ENCODE data around the gene MDM4.

DNA sequence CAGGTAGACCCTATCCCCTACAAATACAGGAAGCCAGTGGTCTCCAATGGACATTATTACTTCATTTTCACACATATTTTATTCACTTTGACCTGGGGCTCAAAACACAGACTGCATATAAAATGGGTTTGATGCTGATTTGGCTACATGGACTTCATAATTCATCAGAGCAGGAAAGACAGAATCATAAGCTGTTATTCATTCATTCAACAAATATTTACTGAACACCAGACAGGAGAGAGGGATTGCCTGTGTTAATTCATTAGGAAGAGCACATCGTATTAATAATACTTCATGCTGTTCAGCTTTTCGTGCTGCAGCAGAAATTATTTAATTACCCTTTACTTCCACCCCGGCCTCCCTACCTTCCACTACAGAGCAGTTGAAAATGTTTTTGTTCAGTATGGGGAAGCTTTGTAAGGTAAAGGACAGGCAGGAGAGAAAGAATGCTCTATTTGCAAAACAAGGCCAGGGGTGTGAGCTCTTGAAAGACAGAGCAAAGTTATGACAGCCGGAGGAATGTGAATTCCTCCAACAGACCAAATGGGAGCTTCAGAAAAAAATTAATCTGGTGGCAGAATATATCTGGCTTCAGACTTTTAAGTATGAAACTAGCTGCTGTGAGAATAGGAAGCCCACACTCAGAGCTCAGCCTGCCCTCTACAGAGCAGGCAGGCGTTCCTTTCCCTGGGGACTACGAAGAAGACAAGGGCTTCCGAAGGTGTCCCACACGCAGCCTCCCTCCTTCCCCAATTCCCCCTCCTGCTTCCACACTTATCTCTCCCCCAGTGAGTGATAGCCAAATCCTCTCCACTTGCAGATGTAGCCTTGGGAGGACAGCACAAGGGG lies 58.0 kb downstream of the MDM4 start:
- TF ChIP-seq, protein P1, sequence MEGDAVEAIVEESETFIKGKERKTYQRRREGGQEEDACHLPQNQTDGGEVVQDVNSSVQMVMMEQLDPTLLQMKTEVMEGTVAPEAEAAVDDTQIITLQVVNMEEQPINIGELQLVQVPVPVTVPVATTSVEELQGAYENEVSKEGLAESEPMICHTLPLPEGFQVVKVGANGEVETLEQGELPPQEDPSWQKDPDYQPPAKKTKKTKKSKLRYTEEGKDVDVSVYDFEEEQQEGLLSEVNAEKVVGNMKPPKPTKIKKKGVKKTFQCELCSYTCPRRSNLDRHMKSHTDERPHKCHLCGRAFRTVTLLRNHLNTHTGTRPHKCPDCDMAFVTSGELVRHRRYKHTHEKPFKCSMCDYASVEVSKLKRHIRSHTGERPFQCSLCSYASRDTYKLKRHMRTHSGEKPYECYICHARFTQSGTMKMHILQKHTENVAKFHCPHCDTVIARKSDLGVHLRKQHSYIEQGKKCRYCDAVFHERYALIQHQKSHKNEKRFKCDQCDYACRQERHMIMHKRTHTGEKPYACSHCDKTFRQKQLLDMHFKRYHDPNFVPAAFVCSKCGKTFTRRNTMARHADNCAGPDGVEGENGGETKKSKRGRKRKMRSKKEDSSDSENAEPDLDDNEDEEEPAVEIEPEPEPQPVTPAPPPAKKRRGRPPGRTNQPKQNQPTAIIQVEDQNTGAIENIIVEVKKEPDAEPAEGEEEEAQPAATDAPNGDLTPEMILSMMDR (IDR thresholded peaks at IDR 0.05): no peak
- no peak for TF ChIP-seq POLR2A (IDR thresholded peaks at IDR 0.05)

Data from esophagus squamous epithelium (tissue), 4 donors.